GM12864 (cell line): ENCODE measurements around the gene LMF2.
"Not testable (repeated sequence)": the region's sequence is repeated elsewhere in the genome, so short reads cannot be mapped to it uniquely, and the experiment has no call there.

ENCODE experiments used
- DNase-seq: peaks from one replicate; pipeline ENCODE4 v3.0.0-alpha.2; 2011; ENCODE audit warnings: low read depth
- H3K4me3 ChIP-seq: 2 replicates; pipeline ENCODE4 v1.5.1; 2011; ENCODE audit warnings: mild to moderate bottlenecking, low read depth, low read length, control low read depth
- TF ChIP-seq, protein P1 (sequence below): IDR thresholded peaks from 2 replicates; pipeline ENCODE4 v1.5.1; 2011; ENCODE audit warnings: low read depth, mild to moderate bottlenecking, moderate library complexity, low read length, control low read depth, inconsistent platforms; ENCODE audit errors: missing control alignments

Gene LMF2

DNA sequence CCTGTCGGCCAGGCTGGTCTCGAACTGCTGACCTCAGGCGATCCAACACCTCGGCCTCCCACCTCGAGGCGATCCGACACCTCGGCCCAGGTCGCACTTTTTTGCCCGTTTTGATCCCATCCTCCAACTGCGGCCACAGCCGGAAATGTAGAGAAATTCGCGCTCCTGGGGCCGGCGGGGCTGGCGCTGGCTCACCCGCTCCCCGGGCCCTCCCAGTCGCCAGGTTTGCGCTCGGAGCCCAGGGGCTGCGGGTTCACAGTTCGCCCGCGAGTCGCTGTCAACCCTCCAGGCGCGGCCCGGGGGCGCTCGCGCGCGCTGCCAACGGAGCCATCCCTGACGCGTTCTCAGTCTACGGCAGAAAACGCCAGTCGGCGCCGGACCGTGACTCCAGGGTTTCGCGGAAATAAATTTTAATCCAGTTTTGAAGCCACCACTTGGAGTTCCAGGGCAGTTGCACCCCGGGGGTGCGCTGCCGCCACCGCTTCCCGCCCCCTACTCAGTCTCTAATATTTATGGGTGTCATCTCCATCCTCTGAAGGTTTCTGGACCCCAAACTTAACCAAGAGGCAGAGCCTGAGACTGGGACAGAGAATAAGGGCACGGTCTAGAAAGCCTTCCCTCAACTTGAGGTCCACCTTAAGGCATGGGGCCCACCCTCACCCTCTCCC, 36.7 kb upstream of the LMF2 start:
- H3K4me3 ChIP-seq: no peak overlapping the region
- TF ChIP-seq, protein P1, sequence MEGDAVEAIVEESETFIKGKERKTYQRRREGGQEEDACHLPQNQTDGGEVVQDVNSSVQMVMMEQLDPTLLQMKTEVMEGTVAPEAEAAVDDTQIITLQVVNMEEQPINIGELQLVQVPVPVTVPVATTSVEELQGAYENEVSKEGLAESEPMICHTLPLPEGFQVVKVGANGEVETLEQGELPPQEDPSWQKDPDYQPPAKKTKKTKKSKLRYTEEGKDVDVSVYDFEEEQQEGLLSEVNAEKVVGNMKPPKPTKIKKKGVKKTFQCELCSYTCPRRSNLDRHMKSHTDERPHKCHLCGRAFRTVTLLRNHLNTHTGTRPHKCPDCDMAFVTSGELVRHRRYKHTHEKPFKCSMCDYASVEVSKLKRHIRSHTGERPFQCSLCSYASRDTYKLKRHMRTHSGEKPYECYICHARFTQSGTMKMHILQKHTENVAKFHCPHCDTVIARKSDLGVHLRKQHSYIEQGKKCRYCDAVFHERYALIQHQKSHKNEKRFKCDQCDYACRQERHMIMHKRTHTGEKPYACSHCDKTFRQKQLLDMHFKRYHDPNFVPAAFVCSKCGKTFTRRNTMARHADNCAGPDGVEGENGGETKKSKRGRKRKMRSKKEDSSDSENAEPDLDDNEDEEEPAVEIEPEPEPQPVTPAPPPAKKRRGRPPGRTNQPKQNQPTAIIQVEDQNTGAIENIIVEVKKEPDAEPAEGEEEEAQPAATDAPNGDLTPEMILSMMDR: peak; percentile 68
- DNase-seq: no peak

DNA sequence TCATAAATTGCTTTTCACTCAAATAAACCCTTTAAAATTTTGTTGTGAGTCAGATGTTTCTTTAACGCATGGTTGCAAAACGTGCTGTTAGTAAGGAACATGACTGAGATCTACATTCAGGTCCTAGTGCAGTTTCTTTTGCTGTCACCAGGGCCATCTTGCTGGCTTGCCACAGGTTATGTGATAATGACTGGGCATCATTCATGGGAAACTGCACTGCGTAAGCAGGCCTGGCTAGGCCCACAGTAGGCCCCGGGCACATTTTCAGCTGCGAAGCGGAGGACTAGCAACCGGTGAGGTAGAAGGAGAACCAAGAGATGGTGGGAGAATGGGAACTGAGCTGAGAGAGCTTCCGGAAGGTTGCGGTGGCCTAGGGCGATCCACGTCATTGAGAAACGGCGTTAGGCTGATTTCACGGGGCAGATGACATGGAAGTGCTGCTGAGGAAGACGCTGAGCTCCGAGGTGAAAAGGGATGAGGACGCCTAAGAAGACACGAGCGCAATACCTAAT, 35.0 kb upstream of the LMF2 start:
- TF ChIP-seq, protein P1: peak; percentile 37
- H3K4me3 ChIP-seq: peak overlapping the region; percentile 44
- peak; percentile 89 for DNase-seq

DNA sequence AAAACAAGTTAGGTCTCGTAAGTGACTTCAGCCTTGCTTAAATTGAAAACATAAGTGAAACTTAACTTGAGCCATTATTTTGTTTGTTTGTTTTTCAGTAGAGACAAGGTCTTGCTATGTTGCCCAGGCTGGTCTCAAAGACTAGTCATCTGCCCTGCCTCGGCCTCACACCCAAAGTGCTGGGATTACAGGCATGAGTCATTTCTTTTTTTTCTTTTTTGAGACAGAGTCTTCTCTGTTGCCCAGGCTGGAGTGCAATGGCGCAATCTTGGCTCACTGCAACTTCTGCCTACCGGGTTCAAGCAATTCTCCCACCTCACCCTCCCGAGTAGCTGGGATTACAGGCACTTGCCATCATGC, 34.1 kb upstream of the LMF2 start:
- peak overlapping the region; percentile 44 for H3K4me3 ChIP-seq

DNA sequence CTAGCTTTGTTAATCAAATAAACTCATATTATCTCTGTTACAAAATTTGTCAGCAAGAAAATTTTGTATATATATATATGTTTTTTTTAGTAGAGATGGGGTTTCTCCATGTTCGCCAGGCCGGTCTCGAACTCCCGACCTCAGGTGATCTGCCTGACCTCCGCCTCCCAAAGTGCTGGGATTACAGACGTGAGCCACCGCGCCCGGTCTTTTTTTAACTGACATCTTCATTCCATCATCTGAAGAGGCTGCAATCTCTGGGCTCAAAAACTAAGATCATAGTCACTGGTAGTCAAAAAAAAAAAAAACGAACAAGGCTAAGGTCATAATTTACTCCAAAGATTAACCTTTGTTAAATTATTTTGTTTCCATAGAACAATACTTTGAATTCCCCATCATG, 32.9 kb upstream of the LMF2 start:
- no peak overlapping the region for H3K4me3 ChIP-seq

More for the DNA sequence above, 34.1 kb upstream of the LMF2 start:
- not testable (repeated sequence) for DNase-seq

DNA sequence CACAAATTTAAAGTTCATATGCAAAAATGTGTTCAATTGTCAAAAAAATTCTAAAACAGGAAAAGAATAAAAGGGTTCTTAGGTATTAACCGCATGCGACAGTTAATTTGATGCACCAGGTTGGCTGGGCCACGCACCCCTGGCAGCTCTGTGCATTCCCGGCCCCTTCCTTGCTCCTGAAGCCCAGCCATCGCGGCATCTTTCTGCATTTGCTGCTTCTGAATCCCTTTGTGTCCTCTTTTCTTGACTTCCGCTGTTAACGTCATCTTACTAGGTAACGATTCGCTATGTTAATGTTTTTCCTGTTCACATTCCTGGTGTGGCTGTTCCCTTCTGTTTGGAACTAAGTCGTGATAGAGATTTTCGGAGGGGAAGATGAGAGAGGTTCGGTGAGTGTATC, 30.3 kb upstream of the LMF2 start:
- no peak overlapping the region for H3K4me3 ChIP-seq
- TF ChIP-seq, protein P1: no peak
- DNase-seq: no peak

More for the DNA sequence above, 32.9 kb upstream of the LMF2 start:
- DNase-seq: no peak
- TF ChIP-seq, protein P1: no peak

DNA sequence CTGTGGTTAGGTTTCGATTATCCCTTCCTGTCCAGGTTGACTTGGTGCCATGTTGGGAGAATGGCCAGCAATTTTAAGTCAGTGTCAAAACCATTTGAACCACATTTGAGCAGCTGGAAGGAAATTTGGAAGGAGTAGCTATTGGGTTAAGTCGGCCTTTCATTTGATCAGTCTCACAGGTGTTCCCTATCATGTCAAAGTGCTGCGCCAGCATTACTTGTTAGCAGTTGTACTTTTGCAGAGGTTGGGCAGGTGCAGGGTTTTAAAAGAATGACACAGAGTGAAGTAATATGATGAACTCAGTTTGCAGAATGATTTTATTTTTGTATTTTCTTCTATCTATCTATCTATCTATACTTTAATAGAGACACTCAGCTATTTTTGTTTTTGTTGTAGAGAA, 28.7 kb upstream of the LMF2 start:
- TF ChIP-seq, protein P1: no peak
- H3K4me3 ChIP-seq: no peak overlapping the region
- DNase-seq: no peak

DNA sequence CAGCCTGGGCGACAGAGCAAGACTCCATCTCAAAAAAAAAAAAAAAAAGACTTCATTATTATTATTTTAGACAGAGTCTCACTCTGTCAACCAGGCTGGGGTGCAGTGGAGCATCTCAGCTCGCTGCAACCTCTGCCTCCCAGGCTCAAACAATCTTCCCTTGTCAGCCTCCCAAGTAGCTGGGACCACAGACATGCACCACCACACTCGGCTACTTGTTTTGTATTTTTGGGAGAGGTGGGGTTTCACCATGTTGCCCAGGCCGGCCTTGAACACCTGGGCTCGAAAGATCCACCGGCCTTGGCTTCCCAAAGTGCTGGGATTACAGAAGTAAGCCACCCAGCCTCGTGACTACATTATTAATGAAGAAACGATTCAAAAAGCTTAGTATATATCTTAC, 27.6 kb upstream of the LMF2 start:
- DNase-seq: no peak
- TF ChIP-seq, protein P1: no peak
- H3K4me3 ChIP-seq: no peak overlapping the region; the same call in 1 of the 2 replicates

DNA sequence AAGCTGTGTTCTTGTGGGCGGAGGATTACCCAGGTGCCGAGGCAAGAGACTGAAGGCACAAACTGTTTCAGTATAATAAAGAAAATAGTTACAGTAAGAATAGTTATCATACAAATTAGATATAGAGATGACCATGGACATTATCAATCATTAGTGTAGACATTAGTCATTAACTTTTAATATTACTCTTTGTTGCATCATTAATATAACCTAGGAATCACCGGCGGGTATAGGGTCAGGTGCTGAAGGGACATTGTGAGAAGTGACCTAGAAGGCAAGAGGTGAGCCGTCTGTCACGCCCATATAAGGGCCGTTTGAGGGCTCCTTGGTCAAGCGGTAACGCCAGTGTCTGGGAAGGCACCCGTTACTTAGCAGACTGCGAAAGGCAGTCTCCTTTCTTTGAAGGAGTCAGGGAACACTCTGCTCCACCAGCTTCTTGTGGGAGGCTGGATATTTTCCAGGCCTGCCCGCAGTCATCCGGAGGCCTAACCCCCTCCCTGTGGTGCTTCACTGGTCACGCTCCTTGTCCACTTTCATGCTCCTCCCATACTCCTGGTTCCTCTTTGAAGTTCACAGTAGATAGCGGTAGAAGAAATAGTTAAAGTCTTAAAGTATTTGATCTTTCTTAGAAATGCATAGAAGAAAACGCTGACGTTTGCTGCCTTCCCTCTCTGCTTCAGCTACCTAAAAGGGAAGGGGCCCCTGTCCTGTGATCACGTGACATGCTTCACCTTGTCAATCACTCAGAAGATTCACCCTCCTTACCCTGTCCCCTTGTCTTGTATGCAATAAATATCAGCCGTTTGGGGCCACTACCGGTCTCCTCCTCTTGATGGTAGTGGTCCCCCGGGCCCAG, 26.6 kb upstream of the LMF2 start:
- peak; percentile 60 for DNase-seq
- not testable (repeated sequence) for H3K4me3 ChIP-seq
